GM23338 (cell line): ENCODE data around the gene SUV39H1. TPM values are rescaled to one million over a fixed set of nuclear protein-coding genes. Genes with fewer than 3 reads are reported as not detected.

Source experiments
- ATAC-seq: fragments of 200-7000 bp; cut with Tn5 transposase; 3 replicates; pipeline ENCODE4 v1.9.1; 2020
- DNase-seq: peaks from one replicate; pipeline ENCODE4 v3.0.0-alpha.2; 2015; ENCODE audit warnings: low spot score
- H2AFZ ChIP-seq: fragments of 200-600 bp; sonication (generic); 2 replicates; pipeline ENCODE4 v1.8.0; 2016; ENCODE audit warnings: antibody characterized with exemption, mild to moderate bottlenecking, moderate library complexity
- H3F3A ChIP-seq: fragments of 200-600 bp; sonication (generic); replicated peaks from 2 replicates; pipeline ENCODE4 v1.8.0; 2017; ENCODE audit warnings: antibody characterized with exemption, mixed run types, low read depth
- H3K27ac ChIP-seq: fragments of 200-600 bp; sonication (generic); 2 replicates; pipeline ENCODE4 v1.6.1; 2016; ENCODE audit warnings: low read depth
- H3K27me3 ChIP-seq: fragments of 200-600 bp; sonication (generic); 2 replicates; pipeline ENCODE4 v1.8.0; 2016; ENCODE audit warnings: mild to moderate bottlenecking, mixed run types, moderate library complexity; ENCODE audit not compliant: insufficient read depth
- H3K36me3 ChIP-seq: fragments of 200-600 bp; sonication (generic); 2 replicates; pipeline ENCODE4 v1.8.0; 2016; ENCODE audit warnings: mild to moderate bottlenecking; ENCODE audit not compliant: insufficient read depth
- H3K4me1 ChIP-seq: fragments of 200-600 bp; sonication (generic); 2 replicates; pipeline ENCODE4 v1.8.0; 2016; ENCODE audit warnings: mild to moderate bottlenecking, moderate library complexity; ENCODE audit not compliant: insufficient read depth
- H3K4me2 ChIP-seq: fragments of 200-600 bp; sonication (generic); 2 replicates; pipeline ENCODE4 v1.7.1; 2017; ENCODE audit warnings: mixed run types
- H3K4me3 ChIP-seq: fragments of 200-600 bp; sonication (generic); 2 replicates; pipeline ENCODE4 v1.6.1; 2016; ENCODE audit warnings: mixed run types
- H3K79me2 ChIP-seq: fragments of 200-600 bp; sonication (generic); replicated peaks from 2 replicates; pipeline ENCODE4 v1.8.0; 2017; ENCODE audit warnings: mild to moderate bottlenecking; ENCODE audit not compliant: insufficient read depth
- H3K9me2 ChIP-seq: fragments of 200-600 bp; sonication (generic); 2 replicates; pipeline ENCODE4 v1.8.0; 2017; ENCODE audit not compliant: insufficient read depth
- H4K20me1 ChIP-seq: fragments of 200-600 bp; sonication (generic); replicated peaks from 2 replicates; pipeline ENCODE4 v1.8.0; 2017; ENCODE audit warnings: mild to moderate bottlenecking; ENCODE audit not compliant: insufficient read depth
- H3K27ac Mint-ChIP-seq: 2 replicates; pipeline ENCODE4 v1.8.0; 2020; ENCODE audit warnings: inconsistent platforms, mild to moderate bottlenecking, moderate library complexity, mixed read lengths
- H3K27me3 Mint-ChIP-seq: 3 replicates; pipeline ENCODE4 v1.8.0; 2022; ENCODE audit warnings: low read depth, mild to moderate bottlenecking, moderate library complexity, mixed read lengths, inconsistent platforms; ENCODE audit not compliant: insufficient read depth, poor library complexity
- H3K36me3 Mint-ChIP-seq: 3 replicates; pipeline ENCODE4 v1.8.0; 2021; ENCODE audit warnings: low read depth, mild to moderate bottlenecking, inconsistent platforms, moderate library complexity, mixed read lengths
- H3K4me1 Mint-ChIP-seq: 3 replicates; pipeline ENCODE4 v1.8.0; 2020; ENCODE audit warnings: mild to moderate bottlenecking, inconsistent platforms, mixed read lengths
- H3K4me3 Mint-ChIP-seq: 3 replicates; pipeline ENCODE4 v1.8.0; 2021; ENCODE audit warnings: moderate library complexity, mild to moderate bottlenecking, inconsistent platforms, mixed read lengths
- H3K9me3 Mint-ChIP-seq: 3 replicates; pipeline ENCODE4 v1.8.0; 2020; ENCODE audit warnings: moderate library complexity, mild to moderate bottlenecking, inconsistent platforms, mixed read lengths
- CREB1 ChIP-seq: fragments of 250-450 bp; sonication (Bioruptor Pico); IDR thresholded peaks from 2 replicates; pipeline ENCODE4 v1.5.0; 2020; ENCODE audit warnings: low read depth, mild to moderate bottlenecking, moderate library complexity
- EZH2phosphoT487 ChIP-seq: fragments of 200-600 bp; sonication (generic); IDR thresholded peaks from one replicate; pipeline ENCODE4 v1.8.1; 2018; ENCODE audit warnings: antibody characterized with exemption; ENCODE audit not compliant: unreplicated experiment
- NANOG ChIP-seq: IDR thresholded peaks from 2 replicates; pipeline ENCODE4 v1.6.1; 2016; ENCODE audit warnings: antibody characterized with exemption, borderline replicate concordance
- ZNF114 ChIP-seq: fragments of 250-450 bp; sonication (Bioruptor Pico); IDR thresholded peaks from 2 replicates; pipeline ENCODE4 v1.5.0; 2020; ENCODE audit warnings: mild to moderate bottlenecking, moderate library complexity
- polyA plus RNA-seq: library from polyadenylated mRNA; unstranded; fragments of >200 nt; fragmentation: Nextera tagmentation; extraction: Ambion mirVana; gene quantifications from 2 replicates; pipeline ENCODE4 v1.2.1, GENCODE V29; 2016
- total RNA-seq: library from RNA; depleted of rRNA; stranded (reverse); fragments of >200 nt; shearing (Covaris generic); gene quantifications from 2 replicates; pipeline ENCODE4 v1.2.3, GENCODE V29; 2014
- TF ChIP-seq, protein P1 (sequence below): IDR thresholded peaks from one replicate; pipeline ENCODE4 v1.6.1; 2018; ENCODE audit warnings: antibody characterized with exemption; ENCODE audit not compliant: unreplicated experiment

Gene SUV39H1
- total and polyA plus RNA-seq, 2 experiments from 2014 or later, result 9.5 to 15.2 TPM

DNA sequence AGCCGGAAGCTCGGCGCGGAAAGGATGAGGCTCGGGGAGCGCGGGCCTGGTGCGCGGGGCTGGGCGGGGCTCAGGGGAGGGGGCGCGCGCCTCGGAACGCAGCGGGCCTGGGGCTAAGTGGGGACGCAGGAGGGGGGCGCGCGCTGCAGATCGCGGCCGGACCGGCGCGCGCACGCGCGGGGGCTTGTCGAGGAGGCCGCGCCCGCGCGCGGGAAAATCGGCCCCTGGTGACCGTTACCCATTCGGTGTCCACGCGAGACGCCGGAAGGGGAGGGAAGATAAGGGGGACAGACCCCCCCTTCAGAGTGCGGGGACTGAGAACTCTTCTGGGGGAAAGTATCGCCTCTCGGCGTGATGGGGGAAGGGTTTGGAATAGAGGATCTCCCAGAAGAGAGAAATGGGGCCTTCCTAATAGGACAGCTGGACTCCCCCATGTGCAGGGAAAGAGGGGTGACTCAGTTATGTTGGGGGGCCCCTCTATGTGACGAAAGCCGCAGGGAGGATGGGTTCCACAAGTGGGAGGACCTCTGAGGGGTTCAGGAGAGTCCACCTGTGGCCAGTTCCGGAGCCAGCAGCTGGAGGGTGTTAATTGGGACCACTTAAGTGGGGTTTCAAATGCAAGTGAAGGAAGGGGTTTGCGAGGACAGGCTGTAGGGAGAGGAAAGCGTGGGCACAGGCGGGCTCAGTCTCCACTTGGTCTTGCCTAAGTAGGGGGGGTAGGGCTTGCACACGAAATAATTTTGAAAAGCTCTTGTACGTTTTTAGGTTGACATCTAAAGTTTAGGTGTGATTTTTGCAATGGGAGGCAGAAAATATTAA is 584 bp downstream of the SUV39H1 start (continued):
- TF ChIP-seq, protein P1, sequence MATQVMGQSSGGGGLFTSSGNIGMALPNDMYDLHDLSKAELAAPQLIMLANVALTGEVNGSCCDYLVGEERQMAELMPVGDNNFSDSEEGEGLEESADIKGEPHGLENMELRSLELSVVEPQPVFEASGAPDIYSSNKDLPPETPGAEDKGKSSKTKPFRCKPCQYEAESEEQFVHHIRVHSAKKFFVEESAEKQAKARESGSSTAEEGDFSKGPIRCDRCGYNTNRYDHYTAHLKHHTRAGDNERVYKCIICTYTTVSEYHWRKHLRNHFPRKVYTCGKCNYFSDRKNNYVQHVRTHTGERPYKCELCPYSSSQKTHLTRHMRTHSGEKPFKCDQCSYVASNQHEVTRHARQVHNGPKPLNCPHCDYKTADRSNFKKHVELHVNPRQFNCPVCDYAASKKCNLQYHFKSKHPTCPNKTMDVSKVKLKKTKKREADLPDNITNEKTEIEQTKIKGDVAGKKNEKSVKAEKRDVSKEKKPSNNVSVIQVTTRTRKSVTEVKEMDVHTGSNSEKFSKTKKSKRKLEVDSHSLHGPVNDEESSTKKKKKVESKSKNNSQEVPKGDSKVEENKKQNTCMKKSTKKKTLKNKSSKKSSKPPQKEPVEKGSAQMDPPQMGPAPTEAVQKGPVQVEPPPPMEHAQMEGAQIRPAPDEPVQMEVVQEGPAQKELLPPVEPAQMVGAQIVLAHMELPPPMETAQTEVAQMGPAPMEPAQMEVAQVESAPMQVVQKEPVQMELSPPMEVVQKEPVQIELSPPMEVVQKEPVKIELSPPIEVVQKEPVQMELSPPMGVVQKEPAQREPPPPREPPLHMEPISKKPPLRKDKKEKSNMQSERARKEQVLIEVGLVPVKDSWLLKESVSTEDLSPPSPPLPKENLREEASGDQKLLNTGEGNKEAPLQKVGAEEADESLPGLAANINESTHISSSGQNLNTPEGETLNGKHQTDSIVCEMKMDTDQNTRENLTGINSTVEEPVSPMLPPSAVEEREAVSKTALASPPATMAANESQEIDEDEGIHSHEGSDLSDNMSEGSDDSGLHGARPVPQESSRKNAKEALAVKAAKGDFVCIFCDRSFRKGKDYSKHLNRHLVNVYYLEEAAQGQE, result no peak

DNA sequence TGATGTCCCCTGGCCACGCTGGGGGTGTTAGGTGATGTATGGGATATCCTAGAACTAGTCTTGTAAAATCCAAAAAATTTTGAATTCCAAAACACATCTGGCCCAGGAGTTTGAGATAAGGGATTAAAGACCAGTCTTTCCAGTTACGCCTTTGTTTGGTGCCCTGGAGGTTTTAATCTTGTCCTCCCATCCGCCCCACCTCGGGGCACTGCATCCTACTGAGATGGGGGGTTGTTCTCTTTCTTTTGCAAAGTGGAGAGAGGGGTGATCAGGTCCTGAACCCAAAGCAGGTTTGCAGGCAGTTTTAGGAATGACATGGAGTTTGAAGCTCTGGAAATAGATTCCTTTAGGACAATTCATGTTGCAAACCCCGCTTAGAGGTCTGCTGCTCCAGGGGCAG is 1.8 kb downstream of the SUV39H1 start:
- TF ChIP-seq NANOG (no peak), ZNF114 (no peak), EZH2phosphoT487 (no peak)
- peak; percentile 39 for ATAC-seq
- Mint-ChIP-seq H3K4me3 (peak overlapping the region; percentile 91), H3K27ac (peak overlapping the region; percentile 87), H3K27me3 (peaks cover 5% of the 10 kb centered on the region), H3K4me1 (peaks cover 32% of the 10 kb centered on the region), H3K36me3 (peaks cover 36% of the 10 kb centered on the region), H3K9me3 (no peaks in the 10 kb centered on the region)
- no peaks in the 10 kb centered on the region for H3K27me3 ChIP-seq
- H3K9me2 ChIP-seq, result no peaks in the 10 kb centered on the region
- H3K4me3 ChIP-seq, result peak overlapping the region; percentile 67
- no peaks in the 10 kb centered on the region for H3F3A ChIP-seq
- DNase-seq, result peak; percentile 23
- no peaks in the 10 kb centered on the region; the same call in 1 of the 2 replicates for H4K20me1 ChIP-seq
- H3K4me2 ChIP-seq, result peak overlapping the region; percentile 72
- no peak overlapping the region for H2AFZ ChIP-seq
- H3K27ac ChIP-seq, result peak overlapping the region; percentile 76; the same call in 1 of the 2 replicates
- H3K36me3 ChIP-seq, result no peaks in the 10 kb centered on the region
- peaks cover 9% of the 10 kb centered on the region for H3K79me2 ChIP-seq
- peaks cover 8% of the 10 kb centered on the region; the same call in 1 of the 2 replicates for H3K4me1 ChIP-seq

DNA sequence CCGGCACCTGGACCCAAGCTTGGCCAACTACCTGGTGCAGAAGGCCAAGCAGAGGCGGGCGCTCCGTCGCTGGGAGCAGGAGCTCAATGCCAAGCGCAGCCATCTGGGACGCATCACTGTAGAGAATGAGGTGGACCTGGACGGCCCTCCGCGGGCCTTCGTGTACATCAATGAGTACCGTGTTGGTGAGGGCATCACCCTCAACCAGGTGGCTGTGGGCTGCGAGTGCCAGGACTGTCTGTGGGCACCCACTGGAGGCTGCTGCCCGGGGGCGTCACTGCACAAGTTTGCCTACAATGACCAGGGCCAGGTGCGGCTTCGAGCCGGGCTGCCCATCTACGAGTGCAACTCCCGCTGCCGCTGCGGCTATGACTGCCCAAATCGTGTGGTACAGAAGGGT is 3.7 kb downstream of the SUV39H1 start:
- no peak overlapping the region for H2AFZ ChIP-seq
- Mint-ChIP-seq H3K9me3 (no peaks in the 10 kb centered on the region), H3K36me3 (peaks cover 46% of the 10 kb centered on the region), H3K4me1 (peaks cover 34% of the 10 kb centered on the region), H3K27ac (no peak overlapping the region), H3K27me3 (peaks cover 9% of the 10 kb centered on the region), H3K4me3 (no peak overlapping the region)
- peaks cover 9% of the 10 kb centered on the region for H3K79me2 ChIP-seq
- no peaks in the 10 kb centered on the region for H3K27me3 ChIP-seq
- no peaks in the 10 kb centered on the region for H3K36me3 ChIP-seq
- H3K4me2 ChIP-seq, result no peak overlapping the region
- H3F3A ChIP-seq, result no peaks in the 10 kb centered on the region
- H3K9me2 ChIP-seq, result no peaks in the 10 kb centered on the region
- ATAC-seq, result no peak
- no peak overlapping the region for H3K27ac ChIP-seq
- no peak overlapping the region for H3K4me3 ChIP-seq
- DNase-seq, result no peak
- H4K20me1 ChIP-seq, result no peaks in the 10 kb centered on the region; the same call in 1 of the 2 replicates
- no peak for TF ChIP-seq CREB1 (CRISPR knock-in tag)
- peaks cover 8% of the 10 kb centered on the region; the same call in 1 of the 2 replicates for H3K4me1 ChIP-seq
